ENCODE results near the gene VGF. TPM values are rescaled to one million over a fixed set of nuclear protein-coding genes. Genes with fewer than 3 reads are reported as not detected.

The VGF gene
- total and polyA plus RNA-seq, 7 donors, result 0.03 to 4.3 (median 0.10) TPM; not detected in 4

- TF ChIP-seq, protein P1, sequence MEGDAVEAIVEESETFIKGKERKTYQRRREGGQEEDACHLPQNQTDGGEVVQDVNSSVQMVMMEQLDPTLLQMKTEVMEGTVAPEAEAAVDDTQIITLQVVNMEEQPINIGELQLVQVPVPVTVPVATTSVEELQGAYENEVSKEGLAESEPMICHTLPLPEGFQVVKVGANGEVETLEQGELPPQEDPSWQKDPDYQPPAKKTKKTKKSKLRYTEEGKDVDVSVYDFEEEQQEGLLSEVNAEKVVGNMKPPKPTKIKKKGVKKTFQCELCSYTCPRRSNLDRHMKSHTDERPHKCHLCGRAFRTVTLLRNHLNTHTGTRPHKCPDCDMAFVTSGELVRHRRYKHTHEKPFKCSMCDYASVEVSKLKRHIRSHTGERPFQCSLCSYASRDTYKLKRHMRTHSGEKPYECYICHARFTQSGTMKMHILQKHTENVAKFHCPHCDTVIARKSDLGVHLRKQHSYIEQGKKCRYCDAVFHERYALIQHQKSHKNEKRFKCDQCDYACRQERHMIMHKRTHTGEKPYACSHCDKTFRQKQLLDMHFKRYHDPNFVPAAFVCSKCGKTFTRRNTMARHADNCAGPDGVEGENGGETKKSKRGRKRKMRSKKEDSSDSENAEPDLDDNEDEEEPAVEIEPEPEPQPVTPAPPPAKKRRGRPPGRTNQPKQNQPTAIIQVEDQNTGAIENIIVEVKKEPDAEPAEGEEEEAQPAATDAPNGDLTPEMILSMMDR (IDR thresholded peaks at IDR 0.05), result no peak
- Histone ChIP-seq H3K36me3 (ENCODE audit: insufficient read depth in 1 of 2, low read depth in 1 of 2) (peaks cover 0 to 33% of the 10 kb centered on the region in 2 donors), H3K27me3 (ENCODE audit: insufficient read depth in 3 of 3, low read length in 2 of 3) (peaks cover 0 to 44% (median 23%) of the 10 kb centered on the region in 3 donors), H3K4me3 (no peak overlapping the region), H3K27ac (no peak overlapping the region), H3K9me3 (no peaks in the 10 kb centered on the region), H3K4me1 (peaks cover 4% of the 10 kb centered on the region)
- no peak for DNase-seq
- intact Hi-C loops (cut with DNase I), result no loop called here
- ATAC-seq, result no peak
These were observed 4.5 kb downstream of the VGF start for GRCh38 chr7:101160910-101161309.

DNA sequence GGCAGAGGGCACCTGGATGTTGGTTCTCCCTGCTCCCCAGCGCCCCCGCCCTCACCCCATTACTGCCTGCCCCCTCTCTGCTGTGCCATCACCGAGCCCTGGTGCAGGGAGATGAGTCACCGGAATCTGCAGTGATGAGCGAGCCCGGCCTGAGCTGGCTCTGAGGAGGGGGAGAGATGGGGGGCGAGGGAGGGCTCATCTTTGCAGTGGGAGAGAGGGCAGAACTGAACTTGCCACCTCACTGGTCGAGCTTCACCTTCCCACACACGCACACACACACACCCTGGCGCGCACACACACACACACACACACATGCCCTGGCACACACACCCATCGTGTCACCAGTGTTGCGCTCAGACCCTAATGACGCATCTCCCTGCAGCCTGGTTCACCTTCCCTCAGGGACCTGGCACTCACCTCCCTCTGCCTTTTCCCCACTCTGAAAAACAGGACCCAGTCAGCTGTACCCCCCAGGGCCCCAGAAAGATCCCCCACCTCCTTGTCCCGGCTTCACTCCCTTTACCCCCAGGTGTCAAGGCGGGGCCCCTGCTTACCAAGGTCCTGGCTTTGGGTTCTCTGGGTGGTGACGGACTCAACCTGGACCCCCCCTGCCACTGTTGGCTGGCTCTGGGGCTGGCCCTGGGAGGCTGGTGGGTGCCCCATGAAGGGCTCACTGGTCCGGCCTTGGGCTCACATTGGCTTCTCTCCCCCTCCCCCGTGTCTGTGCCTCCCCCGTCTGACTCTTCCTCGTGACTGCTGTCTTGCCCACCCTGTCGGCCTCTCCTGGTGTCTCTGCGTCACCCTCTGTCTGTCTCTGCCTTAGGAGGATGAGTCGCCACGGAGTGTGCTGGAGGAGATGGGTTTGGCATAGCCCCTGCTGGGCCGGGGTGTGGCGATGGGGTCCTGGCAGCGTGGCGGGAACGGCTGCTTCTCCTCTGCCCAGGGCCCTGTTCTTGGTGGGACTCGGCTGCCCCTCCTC is 5.4 kb downstream of the VGF start:
- peaks cover 0 to 33% of the 10 kb centered on the region in 2 donors for H3K36me3 ChIP-seq (ENCODE audit: insufficient read depth in 1 of 2, low read depth in 1 of 2)
- H3K9me3 ChIP-seq, result no peaks in the 10 kb centered on the region
- H3K27me3 ChIP-seq (ENCODE audit: insufficient read depth in 3 of 3, low read length in 2 of 3), result peaks cover 0 to 35% (median 16%) of the 10 kb centered on the region in 3 donors
- WGBS, 3 donors, result 76 to 80% (median 77%) methylated on average over 25 to 31 of the region's 31 CpGs
- DNase-seq (no peak), ATAC-seq (no peak)
- no peak overlapping the region for H3K27ac ChIP-seq
- no peak overlapping the region for H3K4me3 ChIP-seq
- H3K4me1 ChIP-seq, result peaks cover 4% of the 10 kb centered on the region
- TF ChIP-seq, protein P1 (IDR thresholded peaks at IDR 0.05), result no peak
- intact Hi-C loops (cut with DNase I), result no loop called here

- Histone ChIP-seq H3K4me1 (no peaks in the 10 kb centered on the region), H3K36me3 (ENCODE audit: insufficient read depth in 1 of 2, low read depth in 1 of 2) (peaks cover 0 to 33% of the 10 kb centered on the region in 2 donors), H3K27ac (no peak overlapping the region), H3K27me3 (ENCODE audit: insufficient read depth in 3 of 3, low read length in 2 of 3) (peaks cover 0 to 7% (median 0%) of the 10 kb centered on the region in 3 donors), H3K9me3 (no peaks in the 10 kb centered on the region), H3K4me3 (no peak overlapping the region)
- WGBS, 3 donors, result 85 to 88% (median 86%) methylated on average over 14 of the region's 14 CpGs
- ATAC-seq (no peak), DNase-seq (no peak)
- intact Hi-C loops (cut with DNase I), result no loop called here
- TF ChIP-seq, protein P1 (IDR thresholded peaks at IDR 0.05), result no peak
These were observed 8.3 kb downstream of the VGF start for GRCh38 chr7:101156866-101157589.

GRCh38 chr7:101156277-101156676 is 9.1 kb downstream of the VGF start:
- H3K9me3 ChIP-seq, result no peaks in the 10 kb centered on the region
- H3K36me3 ChIP-seq (ENCODE audit: insufficient read depth in 1 of 2, low read depth in 1 of 2), result peaks cover 0 to 33% of the 10 kb centered on the region in 2 donors
- 73 to 77% (median 75%) methylated on average over 6 of the region's 6 CpGs for WGBS, 3 donors
- no peaks in the 10 kb centered on the region for H3K4me1 ChIP-seq
- H3K4me3 ChIP-seq, result no peak overlapping the region
- H3K27me3 ChIP-seq (ENCODE audit: insufficient read depth in 3 of 3, low read length in 2 of 3), result no peaks in the 10 kb centered on the region
- DNase-seq (no peak), ATAC-seq (no peak)
- intact Hi-C loops (cut with DNase I), result no loop called here
- H3K27ac ChIP-seq, result no peak overlapping the region
- TF ChIP-seq, protein P1 (IDR thresholded peaks at IDR 0.05), result no peak
